Measurements from ENCODE around the gene CNR2.
"Not testable (repeated sequence)": the region's sequence is repeated elsewhere in the genome, so short reads cannot be mapped to it uniquely, and the experiment has no call there.

Gene CNR2

DNA sequence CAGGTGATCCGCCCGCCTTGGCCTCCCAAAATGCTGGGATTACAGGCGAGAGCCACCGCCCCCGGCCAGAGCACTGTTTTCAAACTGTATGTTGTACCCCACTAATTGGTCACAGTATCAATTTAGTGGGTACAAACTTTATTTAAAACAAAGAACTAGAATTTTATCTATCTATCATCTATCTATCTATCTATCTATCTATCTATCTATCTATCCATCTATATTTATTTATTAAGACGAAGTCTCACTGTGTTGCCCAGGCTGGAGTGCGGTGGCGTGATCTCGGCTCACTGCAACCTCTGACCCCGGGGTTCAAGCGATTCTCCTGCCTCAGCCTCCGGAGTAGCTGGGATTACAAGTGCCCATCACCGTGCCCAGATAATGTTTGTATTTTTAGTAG lies 86.6 kb downstream of the CNR2 start:
- DNase-seq, result not testable (repeated sequence)

DNA sequence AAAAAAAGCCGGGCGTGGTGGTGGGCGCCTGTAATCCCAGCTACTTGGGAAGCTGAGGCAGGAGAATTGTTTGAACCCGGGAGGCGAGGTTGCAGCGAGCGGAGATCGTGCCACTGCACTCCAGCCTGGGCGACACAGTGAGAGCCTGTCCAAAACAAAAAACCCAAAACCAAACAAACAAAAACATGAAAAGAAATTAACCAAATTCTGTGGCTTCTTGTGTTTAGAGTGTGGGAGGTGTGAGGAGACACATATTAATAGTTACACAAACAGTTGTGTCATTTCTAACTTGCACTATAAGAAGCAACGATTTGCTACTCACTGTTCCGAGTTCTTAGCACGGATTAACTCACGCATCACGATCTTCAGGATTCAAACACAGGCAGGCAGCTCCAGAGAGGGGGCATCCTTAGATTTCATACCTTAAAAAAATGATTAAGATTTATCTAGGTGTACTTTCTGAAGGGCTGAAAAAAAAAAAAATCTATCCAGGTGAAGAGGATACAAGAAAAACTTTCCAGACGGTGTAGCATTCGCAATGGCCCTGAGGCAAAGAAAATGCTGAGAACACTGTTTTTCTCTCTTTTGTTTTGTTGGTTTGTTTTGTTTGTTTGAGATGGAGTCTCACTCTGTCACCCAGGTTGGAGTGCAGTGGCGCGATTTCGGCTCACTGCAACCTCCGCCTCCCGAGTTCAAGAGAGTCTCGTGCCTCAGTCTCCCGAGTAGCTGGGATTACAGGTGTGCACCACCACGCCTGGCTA lies 87.2 kb downstream of the CNR2 start:
- no peak for DNase-seq

DNA sequence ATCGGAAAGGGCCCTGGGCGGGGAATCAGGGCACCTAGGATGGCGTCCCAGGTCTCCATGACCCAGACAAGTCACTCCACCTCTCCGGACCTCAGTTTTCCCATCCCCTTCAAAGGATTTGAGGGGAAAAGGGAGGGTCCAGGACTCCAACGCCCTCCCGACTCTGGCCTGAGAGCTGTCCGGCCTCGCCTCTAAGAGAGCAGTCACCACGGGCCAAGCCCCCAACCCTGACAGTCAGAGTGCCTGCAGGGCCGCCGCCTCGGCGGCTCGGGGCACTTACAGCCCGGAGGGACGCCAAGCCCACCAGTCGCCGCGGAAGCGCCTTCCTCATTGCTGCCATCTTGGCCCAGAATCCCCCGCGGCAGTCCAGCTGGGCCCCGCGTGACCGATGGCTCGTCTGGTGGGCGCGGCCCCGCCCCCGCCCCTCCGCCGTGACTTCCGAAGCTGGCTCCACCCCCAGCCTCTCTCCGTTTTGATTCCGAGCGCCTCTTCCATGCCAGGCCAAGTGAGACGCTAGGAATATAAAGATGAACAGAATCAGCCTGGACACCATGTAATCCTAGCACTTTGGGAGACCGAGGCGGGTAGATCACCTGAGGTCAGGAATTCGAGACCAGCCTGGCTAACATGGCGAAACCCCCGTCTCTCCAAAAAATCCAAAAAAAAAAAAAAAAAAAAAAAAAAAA lies 87.9 kb downstream of the CNR2 start, which contains the start of gene HMGCL:
Gene HMGCL, minus strand, starts transcription at position 354 of the 686 bp plus-strand sequence. Its CDS starts 14 bp downstream, at position 340.
- DNase-seq, result no peak

DNA sequence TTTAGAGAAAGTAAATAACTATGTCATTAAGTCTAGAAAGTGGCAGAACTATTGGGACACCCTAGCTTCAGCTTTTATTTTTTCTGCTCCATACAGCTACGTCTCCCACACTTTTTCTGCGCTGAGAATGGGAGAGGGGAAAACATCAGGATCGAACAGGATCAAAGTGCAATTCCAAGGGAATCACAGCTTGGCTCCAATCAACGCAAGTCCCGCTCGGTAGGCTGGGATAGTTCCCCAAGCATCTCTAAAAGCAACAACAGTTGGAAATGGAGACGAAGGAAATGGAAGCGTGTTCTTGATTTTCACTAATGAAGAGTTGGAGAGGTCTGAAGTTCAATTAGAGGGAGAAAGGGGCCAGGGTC lies 88.5 kb downstream of the CNR2 start:
- no peak for DNase-seq

DNA sequence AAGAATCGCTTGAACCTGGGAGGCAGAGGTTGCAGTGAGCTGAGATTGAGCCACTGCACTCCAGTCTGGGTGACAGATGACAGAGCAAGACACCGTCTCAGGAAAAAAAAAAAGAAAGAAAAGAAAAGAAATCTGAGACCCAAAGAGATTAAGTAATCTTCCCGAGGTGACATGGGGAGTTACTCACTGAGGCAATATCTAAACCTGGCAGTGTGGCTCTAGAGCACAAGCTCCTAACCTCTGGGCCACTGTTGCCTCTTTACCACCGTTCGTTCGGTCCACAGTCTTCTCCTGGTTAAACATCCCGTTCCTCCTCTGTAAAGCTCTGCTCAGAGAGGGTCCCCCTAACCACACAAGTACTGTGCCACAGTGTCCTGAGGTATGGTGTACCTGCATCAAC lies 89.4 kb downstream of the CNR2 start:
- no peak for DNase-seq

All from NCI-H1417 treated with DMSO at 0.1 percent for 48 hours (cell line).